Thyroid gland (tissue), 4 donors: ENCODE data around the gene ESPN.

Source experiments
- POLR2A ChIP-seq, 2 donors: fragments of 450-650 bp; IDR thresholded peaks; one replicate each; pipeline ENCODE4 v1.6.1; 2017; ENCODE audit warnings: antibody characterized with exemption in 2 of 2, mild to moderate bottlenecking in 2 of 2, moderate library complexity in 1 of 2
- TF ChIP-seq, protein P1 (sequence below), 6 experiments: fragments of 200-600 bp in 3 of 6; fragments of 450-650 bp in 3 of 6; sonication (generic) in 3 of 6; IDR thresholded peaks; one replicate each; pipeline ENCODE4 v1.5.1; 2016 to 2019; ENCODE audit warnings: antibody characterized with exemption in 6 of 6, mild to moderate bottlenecking in 2 of 6, inconsistent platforms in 1 of 6, moderate library complexity in 1 of 6

- TF ChIP-seq POLR2A (IDR thresholded peaks at IDR 0.05) = no peak
- TF ChIP-seq, protein P1, sequence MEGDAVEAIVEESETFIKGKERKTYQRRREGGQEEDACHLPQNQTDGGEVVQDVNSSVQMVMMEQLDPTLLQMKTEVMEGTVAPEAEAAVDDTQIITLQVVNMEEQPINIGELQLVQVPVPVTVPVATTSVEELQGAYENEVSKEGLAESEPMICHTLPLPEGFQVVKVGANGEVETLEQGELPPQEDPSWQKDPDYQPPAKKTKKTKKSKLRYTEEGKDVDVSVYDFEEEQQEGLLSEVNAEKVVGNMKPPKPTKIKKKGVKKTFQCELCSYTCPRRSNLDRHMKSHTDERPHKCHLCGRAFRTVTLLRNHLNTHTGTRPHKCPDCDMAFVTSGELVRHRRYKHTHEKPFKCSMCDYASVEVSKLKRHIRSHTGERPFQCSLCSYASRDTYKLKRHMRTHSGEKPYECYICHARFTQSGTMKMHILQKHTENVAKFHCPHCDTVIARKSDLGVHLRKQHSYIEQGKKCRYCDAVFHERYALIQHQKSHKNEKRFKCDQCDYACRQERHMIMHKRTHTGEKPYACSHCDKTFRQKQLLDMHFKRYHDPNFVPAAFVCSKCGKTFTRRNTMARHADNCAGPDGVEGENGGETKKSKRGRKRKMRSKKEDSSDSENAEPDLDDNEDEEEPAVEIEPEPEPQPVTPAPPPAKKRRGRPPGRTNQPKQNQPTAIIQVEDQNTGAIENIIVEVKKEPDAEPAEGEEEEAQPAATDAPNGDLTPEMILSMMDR (IDR thresholded peaks at IDR 0.05) = peak in 5 of 6 experiments; percentile 20 to 59 (median 39)
These were observed 20.6 kb downstream of the ESPN start for GRCh38 chr1:6445062-6445763.
